ENCODE measurements around the gene GRID1.

Gene GRID1

GRCh38 chr10:86195521-86196157 lies 171.0 kb downstream of the GRID1 start:
- FAIRE-seq, result no peak
- DNase-seq (ENCODE audit: insufficient read length, low spot score), result no peak
- no peak for TF ChIP-seq CTCF (IDR thresholded peaks at IDR 0.05; ENCODE audit: insufficient read depth, missing control alignments)

DNA sequence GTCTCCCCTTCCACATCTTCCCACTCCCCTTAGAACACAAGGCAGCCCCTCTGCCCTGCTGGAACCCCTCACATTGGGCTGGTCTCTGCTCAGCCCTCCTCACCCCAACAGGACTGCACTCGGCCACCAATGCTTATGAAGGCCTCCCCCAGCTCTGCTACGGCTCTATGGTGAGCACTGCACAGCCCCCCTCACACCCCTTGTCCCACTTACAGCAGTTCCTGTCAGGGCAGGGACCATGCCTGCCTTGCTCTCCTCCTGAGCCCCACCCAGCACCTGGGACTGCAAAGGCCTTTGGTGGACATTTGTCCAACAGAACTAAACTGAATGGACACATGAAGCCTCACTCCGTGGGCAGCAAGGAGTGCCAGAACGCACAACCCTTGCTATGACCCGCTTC lies 171.9 kb downstream of the GRID1 start:
- FAIRE-seq (no peak), DNase-seq (ENCODE audit: insufficient read length, low spot score) (no peak)
- no peak for TF ChIP-seq CTCF (IDR thresholded peaks at IDR 0.05; ENCODE audit: insufficient read depth, missing control alignments)

DNA sequence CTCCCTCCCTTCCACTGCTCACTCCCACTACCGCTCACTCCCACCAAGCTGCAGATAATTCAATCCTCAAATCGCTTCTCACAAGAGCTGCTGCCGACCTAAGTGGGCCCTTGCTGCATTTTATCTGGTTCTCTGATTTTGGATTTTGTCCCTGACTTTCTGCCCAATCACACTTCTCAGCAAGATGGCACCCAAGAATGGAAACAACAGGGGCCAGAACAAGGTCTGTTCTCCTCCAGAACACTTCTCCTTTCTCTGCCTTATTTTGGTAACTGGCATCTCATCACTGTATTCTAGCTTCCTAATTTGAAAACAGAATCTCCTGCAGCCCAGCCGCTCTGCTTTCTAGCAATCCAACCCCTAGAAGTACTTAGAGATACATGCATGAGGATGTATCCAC lies 172.8 kb downstream of the GRID1 start:
- no peak for TF ChIP-seq CTCF (IDR thresholded peaks at IDR 0.05; ENCODE audit: insufficient read depth, missing control alignments)
- no peak for DNase-seq (ENCODE audit: insufficient read length, low spot score)
- FAIRE-seq, result no peak

GRCh38 chr10:86192691-86193090 lies 173.9 kb downstream of the GRID1 start:
- no peak for DNase-seq (ENCODE audit: insufficient read length, low spot score)
- FAIRE-seq, result no peak
- TF ChIP-seq CTCF (IDR thresholded peaks at IDR 0.05; ENCODE audit: insufficient read depth, missing control alignments), result no peak

DNA sequence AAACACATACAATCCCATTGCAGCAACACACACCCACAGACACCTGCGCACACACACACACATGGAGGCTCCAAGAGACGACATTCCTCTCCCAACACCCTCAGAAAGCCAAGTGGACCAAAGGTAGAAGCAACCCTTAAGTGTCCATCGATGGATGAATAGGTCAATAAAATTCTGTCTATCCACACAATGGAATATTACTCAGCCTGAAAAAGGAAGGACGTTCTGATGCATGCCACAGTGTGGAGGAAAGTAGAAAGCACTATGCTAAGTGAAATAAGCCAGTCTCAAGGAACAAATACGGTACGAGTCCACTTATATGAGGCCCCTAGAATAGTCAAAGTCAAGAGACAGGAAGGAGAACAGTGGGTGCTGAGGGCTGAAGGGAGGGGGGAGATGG lies 174.4 kb downstream of the GRID1 start:
- no peak for FAIRE-seq
- TF ChIP-seq CTCF (IDR thresholded peaks at IDR 0.05; ENCODE audit: insufficient read depth, missing control alignments), result no peak
- DNase-seq (ENCODE audit: insufficient read length, low spot score), result no peak

DNA sequence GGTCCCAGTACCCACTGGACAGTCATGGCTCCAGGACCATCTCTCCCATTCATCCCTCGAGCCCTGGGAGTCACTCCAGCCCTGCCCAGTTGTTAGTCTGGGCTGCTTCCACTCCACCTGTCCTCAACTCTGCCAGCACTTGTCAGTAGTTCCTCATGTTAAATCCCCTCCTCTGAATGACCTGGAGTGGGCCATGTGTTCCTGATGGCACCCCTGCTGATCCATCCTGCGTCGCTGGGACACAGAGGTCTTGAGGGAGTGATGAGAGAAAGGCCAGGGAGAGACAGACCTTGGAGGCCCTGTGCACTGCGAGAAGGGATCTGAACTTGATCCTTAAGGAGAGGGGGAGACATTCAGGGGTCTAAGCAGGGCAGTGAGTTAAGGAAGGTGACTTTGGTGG lies 174.9 kb downstream of the GRID1 start:
- no peak for FAIRE-seq
- no peak for TF ChIP-seq CTCF (IDR thresholded peaks at IDR 0.05; ENCODE audit: insufficient read depth, missing control alignments)

DNA sequence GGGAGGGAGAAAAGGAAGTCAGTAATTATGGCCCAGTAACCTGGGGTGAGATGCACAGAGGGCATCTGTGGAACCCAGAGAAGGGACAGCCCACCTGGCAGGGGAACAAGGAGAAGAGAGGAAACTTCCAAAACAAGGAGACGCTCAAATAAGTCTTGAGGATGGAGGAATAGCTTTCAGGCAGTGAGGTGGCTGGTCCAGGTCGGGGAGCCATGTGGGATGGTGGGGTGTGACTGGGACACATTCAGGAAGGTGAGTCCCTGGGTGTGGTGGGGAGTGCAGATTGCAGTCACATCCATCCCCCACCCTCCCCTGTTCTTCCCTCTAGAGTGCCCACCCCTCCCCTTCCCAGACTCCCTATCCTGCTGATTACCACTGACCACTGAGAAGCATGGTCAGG lies 175.4 kb downstream of the GRID1 start:
- no peak for DNase-seq (ENCODE audit: insufficient read length, low spot score)
- TF ChIP-seq CTCF (IDR thresholded peaks at IDR 0.05; ENCODE audit: insufficient read depth, missing control alignments), result no peak
- no peak for FAIRE-seq

More for the DNA sequence above, 174.9 kb downstream of the GRID1 start:
- DNase-seq (ENCODE audit: insufficient read length, low spot score), result no peak
